Measurements from ENCODE around the gene ODAD3.

GRCh38 chr19:11405846-11406643, 28.9 kb downstream of the ODAD3 start:
- no peak for TF ChIP-seq EZH2phosphoT487 (IDR thresholded peaks at IDR 0.05; ENCODE audit: insufficient read depth, low read depth)
- TF ChIP-seq EZH2 (IDR thresholded peaks at IDR 0.05; ENCODE audit: insufficient read depth, poor library complexity, severe bottlenecking) = no peak
